ENCODE data around the gene NPIPB6. TPM values are rescaled to one million over a fixed set of nuclear protein-coding genes. Genes with fewer than 3 reads are reported as not detected.

The NPIPB6 gene
- total RNA-seq, 1 experiment from 2014 or later, result 2.6 TPM

DNA sequence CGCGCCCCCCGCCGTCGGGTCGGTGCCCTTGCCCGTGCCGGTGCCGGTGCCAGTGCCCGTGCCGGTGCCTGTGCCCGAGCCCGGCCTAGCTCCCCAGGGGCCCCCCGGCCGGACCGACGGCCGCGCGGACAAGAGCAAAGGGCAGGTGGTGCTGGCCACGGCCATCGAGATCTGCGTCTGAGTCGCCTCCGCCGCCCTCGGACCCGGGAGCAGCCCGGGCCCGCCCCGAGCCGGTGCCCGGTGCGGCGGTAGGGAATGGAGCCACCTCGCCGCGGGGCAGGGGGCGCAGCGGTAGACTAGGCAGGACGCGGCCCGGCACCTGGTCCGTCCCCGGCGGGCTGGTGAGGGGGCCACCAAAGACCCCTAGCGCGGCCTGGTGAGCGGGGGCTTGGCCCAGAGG is 42.6 kb downstream of the NPIPB6 start:
- H3K4me1 Mint-ChIP-seq (ENCODE audit: low read depth, unreplicated experiment), result peaks cover 7% of the 10 kb centered on the region
- no TSS peak for BruUV-seq (replicated peaks)
- no peak overlapping the region for H3K4me3 Mint-ChIP-seq (ENCODE audit: low read depth, unreplicated experiment)
- TF ChIP-seq, protein P1, sequence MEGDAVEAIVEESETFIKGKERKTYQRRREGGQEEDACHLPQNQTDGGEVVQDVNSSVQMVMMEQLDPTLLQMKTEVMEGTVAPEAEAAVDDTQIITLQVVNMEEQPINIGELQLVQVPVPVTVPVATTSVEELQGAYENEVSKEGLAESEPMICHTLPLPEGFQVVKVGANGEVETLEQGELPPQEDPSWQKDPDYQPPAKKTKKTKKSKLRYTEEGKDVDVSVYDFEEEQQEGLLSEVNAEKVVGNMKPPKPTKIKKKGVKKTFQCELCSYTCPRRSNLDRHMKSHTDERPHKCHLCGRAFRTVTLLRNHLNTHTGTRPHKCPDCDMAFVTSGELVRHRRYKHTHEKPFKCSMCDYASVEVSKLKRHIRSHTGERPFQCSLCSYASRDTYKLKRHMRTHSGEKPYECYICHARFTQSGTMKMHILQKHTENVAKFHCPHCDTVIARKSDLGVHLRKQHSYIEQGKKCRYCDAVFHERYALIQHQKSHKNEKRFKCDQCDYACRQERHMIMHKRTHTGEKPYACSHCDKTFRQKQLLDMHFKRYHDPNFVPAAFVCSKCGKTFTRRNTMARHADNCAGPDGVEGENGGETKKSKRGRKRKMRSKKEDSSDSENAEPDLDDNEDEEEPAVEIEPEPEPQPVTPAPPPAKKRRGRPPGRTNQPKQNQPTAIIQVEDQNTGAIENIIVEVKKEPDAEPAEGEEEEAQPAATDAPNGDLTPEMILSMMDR (IDR thresholded peaks at IDR 0.05; ENCODE audit: unreplicated experiment), result no peak
- peaks cover 9% of the 10 kb centered on the region for H3K36me3 Mint-ChIP-seq (ENCODE audit: insufficient read depth, unreplicated experiment)
- CTCF ChIA-PET, result no interaction called here
- H3K27ac Mint-ChIP-seq (ENCODE audit: unreplicated experiment), result no peak overlapping the region
- DNase-seq, result no peak
- intact Hi-C loops (cut with micrococcal nuclease; ENCODE audit: unreplicated experiment), result no loop called here
- H3K27me3 Mint-ChIP-seq (ENCODE audit: unreplicated experiment), result no peaks in the 10 kb centered on the region
- no peaks in the 10 kb centered on the region for H3K9me3 Mint-ChIP-seq (ENCODE audit: low read depth, unreplicated experiment)

DNA sequence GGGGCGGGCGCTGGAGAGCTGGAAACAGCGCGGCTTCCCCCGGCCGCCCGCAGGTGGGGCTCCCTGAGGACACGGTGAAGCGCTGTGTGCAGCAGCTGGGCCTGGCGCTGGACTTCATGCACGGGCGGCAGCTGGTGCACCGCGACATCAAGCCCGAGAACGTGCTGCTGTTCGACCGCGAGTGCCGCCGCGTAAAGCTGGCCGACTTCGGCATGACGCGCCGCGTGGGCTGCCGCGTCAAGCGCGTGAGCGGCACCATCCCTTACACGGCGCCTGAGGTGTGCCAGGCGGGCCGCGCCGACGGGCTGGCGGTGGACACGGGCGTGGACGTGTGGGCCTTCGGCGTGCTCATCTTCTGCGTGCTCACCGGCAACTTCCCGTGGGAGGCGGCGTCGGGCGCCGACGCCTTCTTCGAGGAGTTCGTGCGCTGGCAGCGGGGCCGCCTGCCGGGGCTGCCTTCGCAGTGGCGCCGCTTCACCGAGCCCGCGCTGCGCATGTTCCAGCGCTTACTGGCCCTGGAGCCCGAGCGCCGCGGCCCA is 43.2 kb downstream of the NPIPB6 start:
- peaks cover 9% of the 10 kb centered on the region for H3K36me3 Mint-ChIP-seq (ENCODE audit: insufficient read depth, unreplicated experiment)
- CTCF ChIA-PET, result no interaction called here
- H3K27me3 Mint-ChIP-seq (ENCODE audit: unreplicated experiment), result no peaks in the 10 kb centered on the region
- H3K4me3 Mint-ChIP-seq (ENCODE audit: low read depth, unreplicated experiment), result no peak overlapping the region
- H3K4me1 Mint-ChIP-seq (ENCODE audit: low read depth, unreplicated experiment), result peaks cover 7% of the 10 kb centered on the region
- intact Hi-C loops (cut with micrococcal nuclease; ENCODE audit: unreplicated experiment), result no loop called here
- H3K9me3 Mint-ChIP-seq (ENCODE audit: low read depth, unreplicated experiment), result no peaks in the 10 kb centered on the region
- DNase-seq, result no peak
- H3K27ac Mint-ChIP-seq (ENCODE audit: unreplicated experiment), result no peak overlapping the region
- BruUV-seq (replicated peaks), result no TSS peak
- TF ChIP-seq, protein P1 (IDR thresholded peaks at IDR 0.05; ENCODE audit: unreplicated experiment), result no peak

DNA sequence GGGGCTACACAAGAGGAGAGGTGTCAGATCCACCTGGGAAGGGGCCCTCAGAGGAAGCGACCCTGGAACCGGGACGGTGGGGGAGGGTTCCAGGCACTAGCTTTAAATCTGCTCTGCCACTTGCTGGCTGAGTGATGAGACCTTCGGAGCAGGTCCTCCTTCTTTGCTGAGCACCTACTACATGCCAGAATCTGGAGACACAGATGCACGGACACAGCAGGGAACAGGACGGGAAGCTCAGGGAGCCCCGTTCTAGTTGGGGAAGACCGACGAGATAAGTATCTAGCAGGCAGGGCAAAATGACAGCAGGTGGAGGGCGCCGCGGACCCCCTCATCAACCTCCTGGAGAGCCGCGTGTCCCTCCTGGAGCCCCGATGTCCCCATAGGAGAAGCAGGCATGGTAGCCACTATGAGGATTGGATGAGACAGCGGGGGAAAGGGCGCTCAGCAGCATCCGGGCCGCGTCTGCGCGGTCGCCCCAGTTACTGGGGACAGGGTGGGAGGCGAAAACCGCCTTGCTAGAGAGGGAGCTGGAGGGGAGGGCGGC is 43.8 kb downstream of the NPIPB6 start:
- DNase-seq, result no peak
- Mint-ChIP-seq H3K27me3 (ENCODE audit: unreplicated experiment) (no peaks in the 10 kb centered on the region), H3K9me3 (ENCODE audit: low read depth, unreplicated experiment) (no peaks in the 10 kb centered on the region), H3K36me3 (ENCODE audit: insufficient read depth, unreplicated experiment) (peaks cover 9% of the 10 kb centered on the region), H3K4me3 (ENCODE audit: low read depth, unreplicated experiment) (no peak overlapping the region), H3K4me1 (ENCODE audit: low read depth, unreplicated experiment) (peaks cover 7% of the 10 kb centered on the region), H3K27ac (ENCODE audit: unreplicated experiment) (no peak overlapping the region)
- BruUV-seq (replicated peaks), result no TSS peak
- TF ChIP-seq, protein P1 (IDR thresholded peaks at IDR 0.05; ENCODE audit: unreplicated experiment), result no peak
- CTCF ChIA-PET, result no interaction called here
- intact Hi-C loops (cut with micrococcal nuclease; ENCODE audit: unreplicated experiment), result no loop called here

DNA sequence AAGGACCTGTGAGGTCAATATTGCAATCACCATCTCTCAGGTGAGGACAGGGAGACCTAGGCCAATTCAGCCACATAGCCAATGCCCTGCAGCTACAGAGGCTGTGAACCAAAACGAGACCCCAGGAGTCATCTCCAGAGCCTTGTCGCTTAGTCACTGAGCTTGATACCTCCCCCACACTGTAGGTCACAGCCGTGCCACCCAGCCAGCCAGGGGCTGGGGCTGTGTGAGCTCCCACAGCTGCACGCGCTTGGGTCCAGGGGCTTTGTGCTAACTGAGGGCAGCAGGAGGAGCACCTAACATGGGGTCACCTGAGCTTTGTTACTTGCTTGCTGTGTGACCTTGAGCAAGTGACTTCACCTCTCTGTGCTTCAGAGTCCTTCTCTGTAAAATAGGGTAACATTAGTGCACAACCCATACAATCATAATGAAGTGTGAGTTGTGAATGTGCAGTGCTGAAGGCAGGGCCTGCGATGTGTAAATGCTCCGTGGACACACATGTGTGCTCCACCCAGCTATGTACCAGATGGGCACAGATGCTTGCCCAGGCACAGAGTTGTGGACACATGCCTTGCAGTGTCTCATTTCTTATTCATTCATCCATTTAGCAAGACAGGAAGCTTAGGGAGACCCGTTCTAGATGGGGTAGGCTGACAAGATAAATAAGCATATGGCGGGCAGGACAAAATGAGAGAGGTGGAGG is 45.1 kb downstream of the NPIPB6 start:
- no TSS peak for BruUV-seq (replicated peaks)
- H3K4me3 Mint-ChIP-seq (ENCODE audit: low read depth, unreplicated experiment), result no peak overlapping the region
- CTCF ChIA-PET, result interaction anchor here (0.8 to 1.4 kb wide), 2 partner anchors 37 to 124 kb away, joined by 3 to 6 read pairs; no protein-coding TSS in a partner anchor
- no peaks in the 10 kb centered on the region for H3K9me3 Mint-ChIP-seq (ENCODE audit: low read depth, unreplicated experiment)
- TF ChIP-seq, protein P1 (IDR thresholded peaks at IDR 0.05; ENCODE audit: unreplicated experiment), result no peak
- no peak overlapping the region for H3K27ac Mint-ChIP-seq (ENCODE audit: unreplicated experiment)
- peaks cover 7% of the 10 kb centered on the region for H3K4me1 Mint-ChIP-seq (ENCODE audit: low read depth, unreplicated experiment)
- DNase-seq, result no peak
- intact Hi-C loops (cut with micrococcal nuclease; ENCODE audit: unreplicated experiment), result no loop called here
- no peaks in the 10 kb centered on the region for H3K27me3 Mint-ChIP-seq (ENCODE audit: unreplicated experiment)
- H3K36me3 Mint-ChIP-seq (ENCODE audit: insufficient read depth, unreplicated experiment), result peaks cover 5% of the 10 kb centered on the region

Data from Calu3 (cell line).